Measurements from ENCODE around the gene ZNF850. TPM values are rescaled to one million over a fixed set of nuclear protein-coding genes. Genes with fewer than 3 reads are reported as not detected.

The ZNF850 gene
- total RNA-seq (1 to 10 TPM; 1.5 to 5.7 (median 4.7) TPM), total RNA-seq (5.9 to 27.5 (median 13.4) reads per million in 29 experiments)
- total RNA-seq (2013) = 6.2 TPM

GRCh38 chr19:36772311-36773222 lies at the start of gene ZNF850:
Gene ZNF850 (minus strand): TSS chr19:36772807. CDS start chr19:36762606, 10,201 bp downstream.
- H3K27me3 Mint-ChIP-seq = no peaks in the 10 kb centered on the region
- H3K4me3 ChIP-seq (ENCODE audit: control insufficient read depth in 1 of 2, extremely low read depth in 1 of 2, low read length in 1 of 2) = peak within 1 kb of the TSS; percentile 84 to 93
- under 1% methylated on average over 51 of the region's 57 CpGs for WGBS (ENCODE audit: insufficient coverage)
- peaks cover 4 to 19% of the 10 kb centered on the region in 2 experiments for H3K4me1 ChIP-seq (ENCODE audit: control insufficient read depth in 1 of 2, extremely low read depth in 1 of 2, insufficient read depth in 2 of 2, low read length in 2 of 2)
- peaks cover 8 to 16% (median 12%) of the 10 kb centered on the region in 3 donors for H3K9me3 Mint-ChIP-seq
- CTCF ChIA-PET = interaction anchor here in 1 of 2 donors (0.6 to 1.0 kb wide), 2 partner anchors 78 to 91 kb away, joined by 4 read pairs; partner anchors contain the start of gene ZNF345
- peaks cover 0 to 4% of the 10 kb centered on the region in 2 experiments for H3K27me3 ChIP-seq (replicated peaks in 1 of 2; ENCODE audit: control insufficient read depth in 2 of 2, extremely low read depth in 1 of 2, insufficient read depth in 2 of 2, low read length in 1 of 2)
- peak; percentile 82 to 96 (median 91) for DNase-seq
- peaks cover 3% of the 10 kb centered on the region for H3K9me3 ChIP-seq
- peaks cover under 1 to 2% of the 10 kb centered on the region in 2 donors for H3K36me3 ChIP-seq (ENCODE audit: control insufficient read depth in 2 of 2, extremely low read depth in 1 of 2, insufficient read depth in 1 of 2, low read length in 1 of 2)
- peaks cover 24 to 27% (median 25%) of the 10 kb centered on the region in 3 donors for H3K4me1 Mint-ChIP-seq
- peak within 1 kb of the TSS; percentile 87 to 94 for H3K27ac Mint-ChIP-seq
- peak; percentile 93 to 95 (median 94) for ATAC-seq (replicated peaks in 1 of 4)
- H3K27ac ChIP-seq (ENCODE audit: low read length) = peak within 1 kb of the TSS; percentile 84
- POLR2A ChIA-PET = interaction anchor here (0.6 to 0.8 kb wide), 2 partner anchors 65 to 169 kb away, joined by 3 to 7 read pairs; no protein-coding TSS in a partner anchor
- peaks cover 21% of the 10 kb centered on the region for H3K36me3 Mint-ChIP-seq
- peak within 1 kb of the TSS; percentile 95 to 96 (median 96) for H3K4me3 Mint-ChIP-seq

DNA sequence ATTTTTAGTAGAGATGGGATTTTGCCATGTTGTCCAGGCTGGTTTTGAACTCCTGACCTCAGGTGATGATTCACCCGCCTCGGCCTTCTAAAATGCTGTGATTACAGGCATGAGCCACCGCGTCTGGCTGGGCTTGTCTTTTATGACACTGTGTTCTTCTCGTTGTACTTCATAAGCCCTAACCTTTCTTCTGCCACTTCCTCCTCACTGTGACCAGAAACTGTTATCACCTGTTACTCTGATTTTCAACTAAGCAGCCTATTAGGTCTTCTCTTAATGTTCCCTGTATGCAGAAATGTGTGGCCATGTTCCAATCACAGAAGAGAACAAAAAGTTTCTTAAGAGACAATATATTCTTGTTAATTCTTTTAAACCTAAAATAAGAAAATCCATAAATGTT lies 49.2 kb upstream of the ZNF850 start:
- Histone ChIP-seq H3K36me3 (ENCODE audit: control insufficient read depth in 2 of 2, extremely low read depth in 1 of 2, insufficient read depth in 1 of 2, low read length in 1 of 2) (peaks cover 10 to 46% of the 10 kb centered on the region in 2 donors), H3K4me3 (ENCODE audit: control insufficient read depth in 1 of 2, extremely low read depth in 1 of 2, low read length in 1 of 2) (no peak overlapping the region), H3K27ac (ENCODE audit: low read length) (no peak overlapping the region), H3K9me3 (peaks cover 46% of the 10 kb centered on the region), H3K27me3 (replicated peaks in 1 of 2; ENCODE audit: control insufficient read depth in 2 of 2, extremely low read depth in 1 of 2, insufficient read depth in 2 of 2, low read length in 1 of 2) (no peaks in the 10 kb centered on the region), H3K4me1 (ENCODE audit: control insufficient read depth in 1 of 2, extremely low read depth in 1 of 2, insufficient read depth in 2 of 2, low read length in 2 of 2) (no peaks in the 10 kb centered on the region)
- Mint-ChIP-seq H3K27me3 (no peaks in the 10 kb centered on the region), H3K9me3 (peaks cover 13 to 61% (median 50%) of the 10 kb centered on the region in 3 donors), H3K4me1 (no peaks in the 10 kb centered on the region), H3K27ac (no peak overlapping the region), H3K4me3 (peak overlapping the region in 1 of 3 donors; percentile 9), H3K36me3 (peaks cover 86% of the 10 kb centered on the region)
- DNase-seq (no peak), ATAC-seq (replicated peaks in 1 of 4) (no peak)
- ChIA-PET CTCF (no interaction called here), POLR2A (no interaction called here)
- 100% methylated on average over 5 of the region's 5 CpGs for WGBS (ENCODE audit: insufficient coverage)

DNA sequence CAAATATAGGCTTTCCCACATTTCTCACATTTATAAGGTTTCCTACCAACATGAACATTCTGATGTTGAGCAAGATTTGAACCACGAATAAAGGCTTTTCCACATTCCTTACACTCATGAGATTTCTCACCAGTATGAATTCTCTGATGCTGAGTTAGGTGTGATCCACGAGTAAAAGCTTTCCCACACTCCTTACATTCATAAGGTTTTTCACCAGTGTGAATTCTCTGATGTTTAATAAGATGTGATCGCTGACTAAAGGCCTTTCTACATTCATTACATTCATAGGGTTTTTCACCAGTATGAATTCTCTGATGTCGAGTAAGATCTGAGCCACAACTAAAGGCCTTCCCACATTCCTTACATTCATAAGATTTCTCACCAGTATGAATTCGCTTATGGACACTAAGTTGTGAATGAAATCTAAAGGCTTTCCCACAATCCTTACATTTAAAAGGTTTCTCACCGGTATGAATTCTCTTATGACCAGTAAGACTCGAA lies 46.6 kb upstream of the ZNF850 start:
- no peak for DNase-seq
- no peak overlapping the region for H3K4me3 ChIP-seq (ENCODE audit: control insufficient read depth in 1 of 2, extremely low read depth in 1 of 2, low read length in 1 of 2)
- peaks cover 49% of the 10 kb centered on the region for H3K9me3 ChIP-seq
- H3K4me3 Mint-ChIP-seq = no peak overlapping the region
- no peaks in the 10 kb centered on the region for H3K4me1 Mint-ChIP-seq
- no peak overlapping the region for H3K27ac Mint-ChIP-seq
- no peaks in the 10 kb centered on the region for H3K4me1 ChIP-seq (ENCODE audit: control insufficient read depth in 1 of 2, extremely low read depth in 1 of 2, insufficient read depth in 2 of 2, low read length in 2 of 2)
- no peak overlapping the region for H3K27ac ChIP-seq (ENCODE audit: low read length)
- peaks cover 4 to 41% (median 30%) of the 10 kb centered on the region in 3 donors for H3K9me3 Mint-ChIP-seq
- H3K36me3 Mint-ChIP-seq = peaks cover 81% of the 10 kb centered on the region
- peaks cover 3 to 31% of the 10 kb centered on the region in 2 donors for H3K36me3 ChIP-seq (ENCODE audit: control insufficient read depth in 2 of 2, extremely low read depth in 1 of 2, insufficient read depth in 1 of 2, low read length in 1 of 2)
- ChIA-PET POLR2A (no interaction called here), CTCF (interaction anchor here in 1 of 2 donors (0.6 kb wide), 1 partner anchor 340 kb away, joined by 3 read pairs; no protein-coding TSS in a partner anchor)
- no peaks in the 10 kb centered on the region for H3K27me3 Mint-ChIP-seq
- H3K27me3 ChIP-seq (replicated peaks in 1 of 2; ENCODE audit: control insufficient read depth in 2 of 2, extremely low read depth in 1 of 2, insufficient read depth in 2 of 2, low read length in 1 of 2) = no peaks in the 10 kb centered on the region
- no peak for ATAC-seq (replicated peaks in 1 of 4)
- WGBS (ENCODE audit: insufficient coverage) = no CpG with 5 or more reads among the region's 7 CpGs

- ChIA-PET POLR2A (no interaction called here), CTCF (no interaction called here)
- peaks cover 72% of the 10 kb centered on the region for H3K36me3 Mint-ChIP-seq
- H3K36me3 ChIP-seq (ENCODE audit: control insufficient read depth in 2 of 2, extremely low read depth in 1 of 2, insufficient read depth in 1 of 2, low read length in 1 of 2) = peaks cover 8 to 12% of the 10 kb centered on the region in 2 donors
- ATAC-seq (replicated peaks in 1 of 4) = no peak
- no peak overlapping the region for H3K27ac Mint-ChIP-seq
- no peaks in the 10 kb centered on the region for H3K27me3 ChIP-seq (replicated peaks in 1 of 2; ENCODE audit: control insufficient read depth in 2 of 2, extremely low read depth in 1 of 2, insufficient read depth in 2 of 2, low read length in 1 of 2)
- H3K4me3 ChIP-seq (ENCODE audit: control insufficient read depth in 1 of 2, extremely low read depth in 1 of 2, low read length in 1 of 2) = no peak overlapping the region
- H3K4me1 Mint-ChIP-seq = no peaks in the 10 kb centered on the region
- H3K9me3 ChIP-seq = peaks cover 13% of the 10 kb centered on the region
- no peak overlapping the region for H3K4me3 Mint-ChIP-seq
- peaks cover 13 to 60% (median 45%) of the 10 kb centered on the region in 3 donors for H3K9me3 Mint-ChIP-seq
- DNase-seq = no peak
- H3K4me1 ChIP-seq (ENCODE audit: control insufficient read depth in 1 of 2, extremely low read depth in 1 of 2, insufficient read depth in 2 of 2, low read length in 2 of 2) = no peaks in the 10 kb centered on the region
- H3K27me3 Mint-ChIP-seq = no peaks in the 10 kb centered on the region
- no peak overlapping the region for H3K27ac ChIP-seq (ENCODE audit: low read length)
Observed at GRCh38 chr19:36807029-36807428, 34.4 kb upstream of the ZNF850 start.

GRCh38 chr19:36805364-36805763 lies 32.8 kb upstream of the ZNF850 start:
- no peak for ATAC-seq (replicated peaks in 1 of 4)
- no peaks in the 10 kb centered on the region for H3K4me1 Mint-ChIP-seq
- no CpG with 5 or more reads among the region's 1 CpG for WGBS (ENCODE audit: insufficient coverage)
- ChIA-PET CTCF (interaction anchor here in 1 of 2 donors (0.7 kb wide), 1 partner anchor 165 kb away, joined by 5 read pairs; no protein-coding TSS in a partner anchor), POLR2A (interaction anchor here in 1 of 2 donors (0.6 kb wide), 1 partner anchor 178 kb away, joined by 3 read pairs; no protein-coding TSS in a partner anchor)
- no peaks in the 10 kb centered on the region for H3K27me3 ChIP-seq (replicated peaks in 1 of 2; ENCODE audit: control insufficient read depth in 2 of 2, extremely low read depth in 1 of 2, insufficient read depth in 2 of 2, low read length in 1 of 2)
- peaks cover 13% of the 10 kb centered on the region for H3K9me3 ChIP-seq
- H3K4me1 ChIP-seq (ENCODE audit: control insufficient read depth in 1 of 2, extremely low read depth in 1 of 2, insufficient read depth in 2 of 2, low read length in 2 of 2) = no peaks in the 10 kb centered on the region
- DNase-seq = no peak
- H3K36me3 Mint-ChIP-seq = peaks cover 69% of the 10 kb centered on the region
- H3K4me3 ChIP-seq (ENCODE audit: control insufficient read depth in 1 of 2, extremely low read depth in 1 of 2, low read length in 1 of 2) = no peak overlapping the region
- no peak overlapping the region for H3K27ac Mint-ChIP-seq
- H3K27me3 Mint-ChIP-seq = no peaks in the 10 kb centered on the region
- no peak overlapping the region for H3K27ac ChIP-seq (ENCODE audit: low read length)
- peaks cover 8 to 12% of the 10 kb centered on the region in 2 donors for H3K36me3 ChIP-seq (ENCODE audit: control insufficient read depth in 2 of 2, extremely low read depth in 1 of 2, insufficient read depth in 1 of 2, low read length in 1 of 2)
- no peak overlapping the region for H3K4me3 Mint-ChIP-seq
- peaks cover 9 to 43% (median 35%) of the 10 kb centered on the region in 3 donors for H3K9me3 Mint-ChIP-seq

- ChIA-PET CTCF (no interaction called here), POLR2A (interaction anchor here in 1 of 2 donors (1.0 kb wide), 1 partner anchor 53 kb away, joined by 5 read pairs; the partner anchor contains the start of gene ZNF345)
- Histone ChIP-seq H3K4me3 (ENCODE audit: control insufficient read depth in 1 of 2, extremely low read depth in 1 of 2, low read length in 1 of 2) (peak overlapping the region; percentile 66 to 96), H3K4me1 (ENCODE audit: control insufficient read depth in 1 of 2, extremely low read depth in 1 of 2, insufficient read depth in 2 of 2, low read length in 2 of 2) (peaks cover 0 to 9% of the 10 kb centered on the region in 2 experiments), H3K36me3 (ENCODE audit: control insufficient read depth in 2 of 2, extremely low read depth in 1 of 2, insufficient read depth in 1 of 2, low read length in 1 of 2) (peaks cover 2 to 6% of the 10 kb centered on the region in 2 donors), H3K9me3 (peaks cover 3% of the 10 kb centered on the region), H3K27me3 (replicated peaks in 1 of 2; ENCODE audit: control insufficient read depth in 2 of 2, extremely low read depth in 1 of 2, insufficient read depth in 2 of 2, low read length in 1 of 2) (no peaks in the 10 kb centered on the region), H3K27ac (ENCODE audit: low read length) (peak overlapping the region; percentile 77)
- Mint-ChIP-seq H3K4me3 (peak overlapping the region; percentile 95 to 97 (median 96)), H3K36me3 (peaks cover 33% of the 10 kb centered on the region), H3K9me3 (peaks cover 5 to 34% (median 27%) of the 10 kb centered on the region in 3 donors), H3K27ac (peak overlapping the region; percentile 97 to 98), H3K4me1 (peaks cover 6 to 14% (median 12%) of the 10 kb centered on the region in 3 donors), H3K27me3 (no peaks in the 10 kb centered on the region)
- DNase-seq (no peak), ATAC-seq (replicated peaks in 1 of 4) (no peak)
- no CpG with 5 or more reads among the region's 9 CpGs for WGBS (ENCODE audit: insufficient coverage)
Observed at GRCh38 chr19:36797786-36798108, 25.1 kb upstream of the ZNF850 start.

All from T-cell (primary cell).